Gastrocnemius medialis (tissue), 4 donors: ENCODE data around the gene NFIC.

Source experiments
- CTCF ChIP-seq, 5 experiments: fragments of 450-650 bp in 3 of 5; fragments of 200-600 bp in 2 of 5; sonication (generic) in 2 of 5; IDR thresholded peaks in 4 of 5; conservative IDR thresholded peaks in 1 of 5; 1 replicate in 4 of 5; 2 replicates in 1 of 5; pipeline ENCODE4 v1.5.1; 2016 to 2019; ENCODE audit warnings: antibody characterized with exemption in 5 of 5, mild to moderate bottlenecking in 3 of 5, moderate library complexity in 3 of 5
- POLR2A ChIP-seq, 2 donors: fragments of 450-650 bp; IDR thresholded peaks; one replicate each; pipeline ENCODE4 v1.6.1; 2017; ENCODE audit warnings: antibody characterized with exemption in 2 of 2, mild to moderate bottlenecking in 2 of 2, moderate library complexity in 2 of 2

- no peak for TF ChIP-seq CTCF (IDR thresholded peaks at IDR 0.05 in 4 of 5, conservative IDR thresholded peaks at IDR 0.05 in 1 of 5)
- no peak for TF ChIP-seq POLR2A (IDR thresholded peaks at IDR 0.05)
These were observed 49.6 kb upstream of the NFIC start for GRCh38 chr19:3316659-3317207.
